Cardiac fibroblast (primary cell): Measurements from ENCODE around the gene MTNR1A.

Experiments used
- DNase-seq, 2 donors: peaks; one replicate each; pipeline versions ENCODE4 v3.0.0 to v3.0.0-alpha.2; 2010; ENCODE audit warnings: low read depth in 2 of 2
- H3K4me3 ChIP-seq, 2 donors: replicated peaks in 1 of 2; 1 replicate in 1 of 2; 2 replicates in 1 of 2; pipeline ENCODE4 v1.5.1; 2011; ENCODE audit warnings: low read depth in 2 of 2, low read length in 2 of 2, mild to moderate bottlenecking in 2 of 2, moderate library complexity in 1 of 2
- TF ChIP-seq, protein P1 (sequence below): IDR thresholded peaks from one replicate; pipeline ENCODE4 v1.5.1; 2011; ENCODE audit warnings: low read depth, mild to moderate bottlenecking, low read length, inconsistent platforms

Gene MTNR1A

DNA sequence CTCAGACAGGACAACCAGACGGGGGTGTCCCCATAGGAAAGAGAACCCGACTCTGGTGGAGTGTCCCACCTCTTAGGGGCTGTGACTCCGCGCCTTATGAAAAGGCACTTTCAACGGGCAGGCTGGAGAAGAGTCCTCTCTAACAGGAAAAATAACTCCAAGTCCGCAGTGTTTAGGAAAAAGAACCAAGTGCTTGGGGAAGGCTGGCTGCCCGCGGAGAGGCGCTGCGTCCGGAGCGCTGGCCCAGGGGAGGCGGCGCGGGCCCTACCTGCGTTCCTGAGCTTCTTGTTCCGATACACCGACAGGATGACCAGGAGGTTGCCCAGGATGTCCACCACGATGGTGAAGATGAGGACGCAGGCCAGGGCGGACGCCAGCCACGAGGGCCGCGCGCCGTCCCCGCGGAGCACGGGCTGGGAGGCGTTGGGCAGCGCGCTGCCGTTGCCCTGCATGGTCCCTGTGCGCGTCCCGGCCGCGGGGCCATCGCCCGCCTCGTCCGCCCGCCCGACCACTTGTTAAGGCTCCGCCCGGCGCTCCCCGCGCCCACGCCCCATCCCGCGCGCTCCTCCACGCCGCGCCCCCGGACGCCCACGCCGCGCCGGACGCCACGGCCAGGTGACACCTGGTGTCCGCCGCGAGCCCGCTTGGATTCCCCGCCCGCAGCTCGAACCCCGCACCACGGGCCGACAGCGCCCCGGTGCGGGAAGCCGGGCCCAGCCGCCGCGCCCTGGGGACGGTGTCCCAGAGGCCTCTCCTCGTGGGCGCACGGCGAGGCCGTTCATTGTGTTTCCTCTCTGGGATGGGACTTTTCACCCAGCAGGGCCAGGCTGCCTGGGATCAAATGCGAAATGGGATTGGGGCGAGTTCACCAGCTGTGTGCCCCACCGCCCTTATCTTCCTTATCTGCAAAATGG is at the start of gene MTNR1A:
Gene MTNR1A (minus strand): TSS at position 654 of the 914 bp plus-strand sequence. CDS start 202 bp downstream, at position 452.
- peak in 1 of 2 donors; percentile 22 for DNase-seq
- H3K4me3 ChIP-seq, result peak within 1 kb of the TSS; percentile 17 to 26
- TF ChIP-seq, protein P1, sequence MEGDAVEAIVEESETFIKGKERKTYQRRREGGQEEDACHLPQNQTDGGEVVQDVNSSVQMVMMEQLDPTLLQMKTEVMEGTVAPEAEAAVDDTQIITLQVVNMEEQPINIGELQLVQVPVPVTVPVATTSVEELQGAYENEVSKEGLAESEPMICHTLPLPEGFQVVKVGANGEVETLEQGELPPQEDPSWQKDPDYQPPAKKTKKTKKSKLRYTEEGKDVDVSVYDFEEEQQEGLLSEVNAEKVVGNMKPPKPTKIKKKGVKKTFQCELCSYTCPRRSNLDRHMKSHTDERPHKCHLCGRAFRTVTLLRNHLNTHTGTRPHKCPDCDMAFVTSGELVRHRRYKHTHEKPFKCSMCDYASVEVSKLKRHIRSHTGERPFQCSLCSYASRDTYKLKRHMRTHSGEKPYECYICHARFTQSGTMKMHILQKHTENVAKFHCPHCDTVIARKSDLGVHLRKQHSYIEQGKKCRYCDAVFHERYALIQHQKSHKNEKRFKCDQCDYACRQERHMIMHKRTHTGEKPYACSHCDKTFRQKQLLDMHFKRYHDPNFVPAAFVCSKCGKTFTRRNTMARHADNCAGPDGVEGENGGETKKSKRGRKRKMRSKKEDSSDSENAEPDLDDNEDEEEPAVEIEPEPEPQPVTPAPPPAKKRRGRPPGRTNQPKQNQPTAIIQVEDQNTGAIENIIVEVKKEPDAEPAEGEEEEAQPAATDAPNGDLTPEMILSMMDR, result no peak

DNA sequence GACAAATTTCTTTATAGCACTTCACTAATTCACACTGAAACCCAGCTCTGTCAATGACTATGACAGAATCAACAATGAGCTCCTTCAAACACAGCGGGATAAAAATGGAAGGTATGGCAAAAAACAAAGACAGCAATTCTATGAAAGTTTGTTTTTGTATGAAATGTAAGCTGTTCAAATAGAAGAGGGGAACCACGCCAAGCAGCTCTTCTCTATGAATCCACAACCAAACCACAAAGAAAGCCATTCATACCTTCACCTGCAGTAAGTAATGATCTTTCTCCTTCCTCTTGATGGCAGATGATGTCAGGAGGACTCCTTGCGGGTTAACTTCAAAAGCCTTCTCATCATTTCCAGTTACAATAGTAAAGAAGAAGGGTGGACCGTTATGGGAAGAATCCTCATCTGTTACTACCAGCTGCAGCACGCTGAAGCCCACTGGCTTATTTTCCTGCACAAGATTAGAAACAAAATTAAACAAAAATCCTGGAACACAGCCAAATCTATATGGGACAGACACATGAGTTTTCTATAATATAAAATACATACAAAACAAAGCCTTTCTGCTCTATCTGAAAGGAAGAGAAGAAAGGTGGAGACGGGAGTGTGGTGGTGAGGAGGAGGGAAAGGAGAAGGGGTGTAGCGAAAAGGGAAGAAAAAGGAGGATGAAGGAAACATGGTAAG is 48.9 kb upstream of the MTNR1A start:
- H3K4me3 ChIP-seq, result no peak overlapping the region
- no peak for DNase-seq
- TF ChIP-seq, protein P1, result no peak

DNA sequence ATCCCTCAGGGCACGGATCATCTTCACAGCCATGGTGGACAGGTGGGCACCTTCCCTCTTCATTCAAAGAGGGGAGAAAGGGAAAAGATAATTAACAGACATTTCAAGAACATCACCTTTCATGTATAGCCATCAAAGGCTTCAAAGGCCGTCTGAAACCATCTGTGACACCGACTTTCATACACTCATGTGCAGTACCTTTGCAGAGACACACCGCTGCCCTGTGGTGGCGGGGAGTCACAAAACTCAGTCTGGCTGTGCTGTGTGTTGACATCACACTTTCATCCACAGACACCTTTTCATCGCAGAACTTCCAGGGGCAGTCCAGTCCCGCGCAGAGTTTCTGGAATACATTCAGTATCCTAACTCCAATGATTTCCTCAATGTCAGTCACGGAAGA is 47.6 kb upstream of the MTNR1A start:
- DNase-seq, result no peak
- no peak overlapping the region for H3K4me3 ChIP-seq
- TF ChIP-seq, protein P1, result no peak

DNA sequence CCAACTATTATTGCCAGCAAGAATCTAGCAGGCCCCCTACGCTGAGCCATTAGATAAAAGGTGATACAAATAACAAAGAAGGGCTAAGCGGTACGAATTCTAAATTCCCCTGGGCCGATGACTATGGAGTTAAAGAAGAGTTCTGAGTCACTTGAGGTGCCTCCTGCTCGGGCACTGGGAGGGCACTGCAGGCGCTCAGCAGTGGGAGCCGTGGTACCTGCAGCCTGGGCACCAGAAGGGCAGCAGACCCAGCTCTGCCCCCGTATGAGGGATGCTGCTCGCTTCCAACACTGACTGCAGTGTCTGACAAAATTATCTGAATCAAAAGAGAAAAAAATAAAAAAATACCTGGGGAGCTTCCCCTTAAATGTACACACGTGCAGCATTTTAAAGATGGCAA is 44.1 kb upstream of the MTNR1A start:
- no peak for DNase-seq
- no peak overlapping the region for H3K4me3 ChIP-seq
- TF ChIP-seq, protein P1, result no peak

DNA sequence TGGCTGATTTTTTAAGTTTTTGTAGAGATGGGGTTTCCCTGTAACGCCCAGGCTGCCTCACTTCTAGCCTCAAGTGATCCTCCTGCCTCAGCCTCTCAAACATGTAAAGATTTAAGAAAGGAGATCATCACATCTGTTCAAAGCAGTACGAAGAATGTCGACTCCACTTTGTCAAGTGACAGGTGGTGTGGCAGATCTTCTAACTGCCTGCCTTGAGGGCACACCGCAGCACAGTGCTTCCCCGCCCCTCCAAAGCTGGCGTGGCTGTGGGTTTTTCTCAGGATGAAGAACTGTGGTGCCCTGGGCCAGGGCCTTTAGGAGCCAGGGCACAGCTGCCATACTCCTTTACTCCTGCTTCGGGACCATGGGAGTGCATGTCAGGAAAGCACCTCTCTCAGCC is 43.3 kb upstream of the MTNR1A start:
- H3K4me3 ChIP-seq, result no peak overlapping the region
- TF ChIP-seq, protein P1, result no peak
- DNase-seq, result no peak

DNA sequence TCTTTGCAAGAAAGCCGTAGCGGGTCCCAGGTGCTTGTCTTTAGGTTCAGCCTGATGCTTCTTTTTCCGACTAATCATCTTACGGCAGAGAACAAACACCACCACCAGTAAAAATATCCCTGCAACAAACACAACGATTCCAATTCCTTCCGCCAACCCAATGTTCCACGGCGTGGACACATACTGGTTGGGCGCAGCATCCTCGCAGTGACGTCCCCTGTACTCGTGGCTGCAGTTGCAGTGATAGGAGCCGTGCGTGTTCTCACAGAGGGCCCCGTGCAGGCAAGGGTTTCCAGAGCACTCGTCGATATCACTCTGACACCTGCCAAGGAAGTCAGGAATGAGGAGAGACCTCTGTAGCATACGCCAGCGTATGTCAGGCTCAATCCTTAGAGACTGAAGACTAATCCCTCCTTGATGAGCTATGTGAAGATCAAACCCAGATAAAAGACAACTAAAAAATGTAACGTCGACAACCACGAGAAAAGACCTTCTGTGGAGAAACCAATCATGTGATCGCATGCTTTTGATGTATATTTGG is 41.6 kb upstream of the MTNR1A start:
- H3K4me3 ChIP-seq, result no peak overlapping the region
- TF ChIP-seq, protein P1, result no peak
- DNase-seq, result no peak
